GM12892 (cell line): ENCODE data around the gene ANKRD9.

Experiments used
- POLR2A ChIP-seq: IDR thresholded peaks from 2 replicates; pipeline ENCODE4 v1.6.1; 2011; ENCODE audit warnings: low read depth, low read length, control low read depth
- POLR2AphosphoS5 ChIP-seq: IDR thresholded peaks from 2 replicates; pipeline ENCODE4 v1.6.1; 2011; ENCODE audit warnings: low read depth, low read length, control low read depth
- TAF1 ChIP-seq: IDR thresholded peaks from 2 replicates; pipeline ENCODE4 v1.6.1; 2011; ENCODE audit warnings: low read depth, mild to moderate bottlenecking, control low read depth, low read length, borderline replicate concordance

GRCh38 chr14:102491366-102491765 lies 18.2 kb downstream of the ANKRD9 start:
- TF ChIP-seq POLR2AphosphoS5, result no peak
- no peak for TF ChIP-seq POLR2A
- no peak for TF ChIP-seq TAF1
